ENCODE data around the gene RRBP1. TPM values are rescaled to one million over a fixed set of nuclear protein-coding genes. Genes with fewer than 3 reads are reported as not detected.
"Not testable (repeated sequence)": the region's sequence is repeated elsewhere in the genome, so short reads cannot be mapped to it uniquely, and the experiment has no call there.

Gene RRBP1
- total RNA-seq, 1 donor from 2014 or later: 65.0 TPM

DNA sequence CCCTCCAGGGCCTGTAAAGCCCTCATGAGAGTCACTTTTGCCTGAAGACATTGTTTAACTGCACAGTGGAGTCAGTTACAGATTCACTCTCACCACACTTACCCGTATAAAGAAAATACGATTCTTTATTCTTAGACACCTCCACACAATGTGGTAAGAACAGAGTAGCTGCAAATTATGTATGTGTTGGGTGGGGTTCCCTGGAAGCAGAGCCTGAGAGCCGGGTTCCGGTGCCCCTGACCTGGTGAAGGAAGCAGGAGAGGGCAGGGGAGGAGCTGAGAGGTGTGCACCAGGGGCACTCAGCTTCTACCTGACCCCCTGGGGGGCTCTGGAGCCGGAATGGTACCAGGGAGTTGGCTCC, 29.2 kb upstream of the RRBP1 start:
- Histone ChIP-seq H3K27me3 (ENCODE audit: control insufficient read depth, insufficient read depth, low read length) (no peaks in the 10 kb centered on the region), H3K4me3 (ENCODE audit: low read depth, low read length) (no peak overlapping the region), H3K36me3 (ENCODE audit: control insufficient read depth, insufficient read depth, low read length) (no peaks in the 10 kb centered on the region)
- TF ChIP-seq, protein P1, sequence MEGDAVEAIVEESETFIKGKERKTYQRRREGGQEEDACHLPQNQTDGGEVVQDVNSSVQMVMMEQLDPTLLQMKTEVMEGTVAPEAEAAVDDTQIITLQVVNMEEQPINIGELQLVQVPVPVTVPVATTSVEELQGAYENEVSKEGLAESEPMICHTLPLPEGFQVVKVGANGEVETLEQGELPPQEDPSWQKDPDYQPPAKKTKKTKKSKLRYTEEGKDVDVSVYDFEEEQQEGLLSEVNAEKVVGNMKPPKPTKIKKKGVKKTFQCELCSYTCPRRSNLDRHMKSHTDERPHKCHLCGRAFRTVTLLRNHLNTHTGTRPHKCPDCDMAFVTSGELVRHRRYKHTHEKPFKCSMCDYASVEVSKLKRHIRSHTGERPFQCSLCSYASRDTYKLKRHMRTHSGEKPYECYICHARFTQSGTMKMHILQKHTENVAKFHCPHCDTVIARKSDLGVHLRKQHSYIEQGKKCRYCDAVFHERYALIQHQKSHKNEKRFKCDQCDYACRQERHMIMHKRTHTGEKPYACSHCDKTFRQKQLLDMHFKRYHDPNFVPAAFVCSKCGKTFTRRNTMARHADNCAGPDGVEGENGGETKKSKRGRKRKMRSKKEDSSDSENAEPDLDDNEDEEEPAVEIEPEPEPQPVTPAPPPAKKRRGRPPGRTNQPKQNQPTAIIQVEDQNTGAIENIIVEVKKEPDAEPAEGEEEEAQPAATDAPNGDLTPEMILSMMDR (IDR thresholded peaks at IDR 0.05; ENCODE audit: insufficient read depth, low read length, severe bottlenecking): no peak
- DNase-seq (ENCODE audit: low read depth) (no peak), FAIRE-seq (no peak)

DNA sequence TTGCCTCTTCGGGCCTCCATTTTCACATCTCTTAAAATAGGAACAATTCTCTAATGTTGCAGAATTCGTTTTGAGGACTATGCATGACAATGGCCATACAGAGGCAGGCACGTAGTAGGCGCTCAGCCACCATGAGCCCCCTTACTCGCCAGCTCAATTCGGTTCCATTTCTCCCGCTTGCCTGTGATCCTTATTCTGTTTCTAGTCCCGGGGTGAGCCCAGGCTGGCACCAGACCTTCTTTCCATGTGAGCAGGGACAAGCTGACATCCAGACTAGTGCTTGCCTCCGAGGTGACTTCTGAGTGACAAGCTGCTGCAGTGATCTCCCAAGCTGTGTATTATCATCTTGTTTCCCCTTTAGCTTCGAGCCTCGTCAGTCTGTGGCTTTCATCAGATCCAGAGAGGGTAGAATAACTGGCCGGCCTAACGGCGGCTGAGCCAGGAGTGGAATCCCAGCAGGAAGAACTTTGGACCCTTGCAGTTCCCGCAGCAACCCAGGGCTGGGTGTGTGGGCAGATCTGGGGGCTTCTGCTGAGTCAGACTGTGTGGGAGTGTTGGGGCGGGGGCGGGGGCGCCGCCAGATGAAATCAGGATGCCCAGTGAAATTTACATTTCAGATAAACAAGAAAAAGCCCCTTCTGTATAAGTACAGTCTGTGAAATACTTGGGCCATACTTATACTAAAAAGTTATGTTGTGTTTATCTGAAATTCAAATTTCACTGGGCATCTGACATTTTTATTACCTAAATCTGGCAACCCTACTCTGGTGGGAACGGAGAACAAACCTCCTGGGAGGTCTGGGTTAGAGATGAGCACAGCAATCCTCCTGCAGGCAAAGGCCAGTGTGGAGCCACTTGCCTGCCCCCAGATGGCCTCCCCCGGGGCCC, 28.6 kb upstream of the RRBP1 start:
- Histone ChIP-seq H3K4me3 (ENCODE audit: low read depth, low read length) (no peak overlapping the region), H3K27me3 (ENCODE audit: control insufficient read depth, insufficient read depth, low read length) (no peaks in the 10 kb centered on the region), H3K36me3 (ENCODE audit: control insufficient read depth, insufficient read depth, low read length) (no peaks in the 10 kb centered on the region)
- DNase-seq (ENCODE audit: low read depth) (no peak), FAIRE-seq (no peak)
- TF ChIP-seq, protein P1 (IDR thresholded peaks at IDR 0.05; ENCODE audit: insufficient read depth, low read length, severe bottlenecking): no peak

DNA sequence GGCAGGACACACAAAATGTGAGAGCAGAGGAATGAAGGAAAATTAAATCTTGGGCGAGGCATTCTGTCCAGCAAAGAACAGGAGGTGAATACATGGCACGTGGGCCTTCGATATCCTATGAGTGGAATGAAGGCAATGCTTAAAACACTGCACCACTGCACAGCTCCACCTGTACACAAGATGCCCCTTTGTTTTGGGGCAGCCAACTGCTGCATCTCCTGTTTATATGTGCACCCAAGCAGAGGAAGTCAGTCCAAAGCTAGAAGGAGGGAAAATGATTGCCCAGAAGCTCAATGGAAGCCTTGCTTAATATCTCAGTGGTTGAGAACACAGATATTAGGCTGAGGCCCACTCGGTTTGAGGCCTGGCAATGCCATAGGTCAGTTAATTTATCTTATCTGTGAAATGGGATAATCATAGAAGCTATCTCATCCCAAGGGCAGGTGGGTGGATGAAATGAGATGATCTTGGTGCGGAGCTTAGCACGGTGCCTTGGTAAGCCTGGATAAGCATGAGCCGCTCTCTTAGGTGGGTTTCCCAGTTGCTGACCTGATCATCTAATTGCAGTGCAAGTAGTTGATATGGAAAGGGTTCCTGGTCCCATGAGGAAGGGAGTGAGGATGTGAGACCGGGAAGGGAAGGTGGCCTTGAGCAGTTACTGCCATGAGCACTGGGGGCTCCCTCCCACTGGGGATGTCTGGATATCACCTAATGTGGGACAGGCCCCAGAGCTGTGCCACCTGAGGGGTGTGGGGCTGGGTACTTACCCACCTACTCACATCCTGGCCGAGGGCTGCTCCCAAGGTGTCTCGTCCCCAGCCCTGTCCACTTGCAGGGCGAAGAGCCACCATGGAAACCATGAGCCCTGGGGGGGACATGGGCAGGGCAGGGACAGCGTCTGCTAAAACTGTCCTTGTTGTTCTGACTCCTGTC, 27.6 kb upstream of the RRBP1 start:
- no peaks in the 10 kb centered on the region for H3K36me3 ChIP-seq (ENCODE audit: control insufficient read depth, insufficient read depth, low read length)
- H3K4me3 ChIP-seq (ENCODE audit: low read depth, low read length): no peak overlapping the region
- no peak for FAIRE-seq
- TF ChIP-seq, protein P1 (IDR thresholded peaks at IDR 0.05; ENCODE audit: insufficient read depth, low read length, severe bottlenecking): no peak
- H3K27me3 ChIP-seq (ENCODE audit: control insufficient read depth, insufficient read depth, low read length): no peaks in the 10 kb centered on the region
- no peak for DNase-seq (ENCODE audit: low read depth)

DNA sequence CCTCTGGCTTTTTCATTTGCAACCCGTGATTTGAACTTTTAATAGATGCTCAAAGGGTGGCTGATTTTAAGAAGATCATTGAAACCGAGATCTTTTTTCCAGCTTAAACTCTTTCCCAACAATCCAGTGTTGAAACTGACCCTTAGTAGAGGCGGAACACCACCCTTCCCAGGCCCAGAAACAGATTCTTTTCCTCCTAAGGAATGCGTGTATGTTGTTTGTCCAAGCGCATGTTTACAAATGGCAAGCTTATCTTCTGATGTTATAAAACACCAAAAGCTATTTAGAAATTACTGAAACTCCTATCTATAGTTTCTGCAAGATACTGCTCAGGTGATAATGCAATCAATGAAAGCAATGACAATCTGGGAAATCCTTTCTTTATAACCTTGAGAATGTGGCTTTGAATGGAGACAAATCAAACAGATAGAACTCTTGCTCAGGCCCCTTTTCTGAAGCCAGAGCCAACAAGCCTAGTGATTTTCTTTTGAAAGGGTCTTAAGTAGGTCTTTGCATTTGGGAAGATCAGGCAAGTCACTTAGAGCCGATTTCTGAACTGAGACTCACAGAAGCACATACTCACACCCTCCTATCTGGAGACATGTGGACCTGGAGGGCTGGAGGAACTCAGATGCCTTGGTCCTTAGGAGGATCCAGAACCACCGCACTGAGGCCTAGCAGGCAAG, 26.8 kb upstream of the RRBP1 start:
- DNase-seq (ENCODE audit: low read depth): no peak

DNA sequence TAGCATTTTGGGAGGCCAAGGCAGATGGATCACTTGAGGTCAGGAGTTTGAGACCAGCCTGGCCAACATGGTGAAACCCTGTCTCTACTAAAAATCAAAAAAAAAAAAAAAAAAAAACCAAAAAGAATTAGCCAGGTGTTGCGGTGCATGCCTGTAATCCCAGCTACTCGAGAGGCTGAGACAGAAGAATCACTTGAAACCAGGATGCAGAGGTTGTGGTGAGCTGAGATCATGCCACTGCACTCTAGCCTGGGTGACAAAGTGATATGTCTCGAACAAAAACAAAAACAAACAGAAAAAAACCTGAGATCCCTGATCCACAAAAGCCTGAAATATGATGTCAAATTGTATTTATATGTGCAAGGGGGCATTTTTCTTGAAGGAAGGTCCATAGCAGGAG, 25.9 kb upstream of the RRBP1 start:
- DNase-seq (ENCODE audit: low read depth); FAIRE-seq; H3K27me3 ChIP-seq (ENCODE audit: control insufficient read depth, insufficient read depth, low read length); H3K4me3 ChIP-seq (ENCODE audit: low read depth, low read length); H3K36me3 ChIP-seq (ENCODE audit: control insufficient read depth, insufficient read depth, low read length): not testable (repeated sequence)

More for the DNA sequence above, 26.8 kb upstream of the RRBP1 start:
- FAIRE-seq: no peak
- no peaks in the 10 kb centered on the region for H3K36me3 ChIP-seq (ENCODE audit: control insufficient read depth, insufficient read depth, low read length)
- H3K4me3 ChIP-seq (ENCODE audit: low read depth, low read length): no peak overlapping the region
- TF ChIP-seq, protein P1 (IDR thresholded peaks at IDR 0.05; ENCODE audit: insufficient read depth, low read length, severe bottlenecking): no peak
- H3K27me3 ChIP-seq (ENCODE audit: control insufficient read depth, insufficient read depth, low read length): no peaks in the 10 kb centered on the region
